ENCODE measurements around the gene GIGYF2. TPM values are rescaled to one million over a fixed set of nuclear protein-coding genes. Genes with fewer than 3 reads are reported as not detected.

The GIGYF2 gene
- total and polyA plus RNA-seq, 2 of the 13 experiments (the other 11 are each of a cell fraction or from before 2014, with no cell fraction given): 44.9 to 73.5 TPM

GRCh38 chr2:232781765-232782164 is 84.6 kb downstream of the GIGYF2 start:
- Histone ChIP-seq H3K9me3 (ENCODE audit: low read length) (no peaks in the 10 kb centered on the region), H3K79me2 (ENCODE audit: insufficient read depth, low read length) (no peaks in the 10 kb centered on the region), H3K4me2 (ENCODE audit: low read depth, low read length) (no peak overlapping the region), H3K27ac (ENCODE audit: extremely low read length, insufficient read depth, low read length) (peak overlapping the region; percentile 3), H2AFZ (ENCODE audit: low read length) (no peak overlapping the region), H3K4me3 (replicated peaks in 1 of 3; ENCODE audit: insufficient read depth in 1 of 3, low read depth in 2 of 3, low read length in 3 of 3) (no peak overlapping the region), H3K4me1 (ENCODE audit: insufficient read depth, low read length) (no peaks in the 10 kb centered on the region), H3K27me3 (ENCODE audit: control insufficient read depth in 1 of 2, insufficient read depth in 2 of 2, low read length in 2 of 2) (no peaks in the 10 kb centered on the region), H3K9ac (ENCODE audit: insufficient read depth, low read depth, low read length) (no peak overlapping the region), H3K36me3 (replicated peaks in 1 of 2; ENCODE audit: control insufficient read depth in 1 of 2, insufficient read depth in 2 of 2, low read length in 2 of 2) (peaks cover 7 to 21% of the 10 kb centered on the region in 2 experiments), H4K20me1 (ENCODE audit: insufficient read depth, low read length) (no peaks in the 10 kb centered on the region)
- peak; percentile 12 for DNase-seq (ENCODE audit: low spot score)
- peak; percentile 39 for FAIRE-seq
- peak; percentile 44; the same call in 2 of the 3 replicates for ATAC-seq
- ChIA-PET CTCF (ENCODE audit: low intra/inter-chr PET ratio, low total read pairs) (no interaction called here), POLR2A (no interaction called here)
- TF ChIP-seq MEIS2 (CRISPR knock-in tag; IDR thresholded peaks at IDR 0.05) (no peak), GRHL1 (CRISPR knock-in tag; conservative IDR thresholded peaks at IDR 0.05) (no peak), RXRA (CRISPR knock-in tag; IDR thresholded peaks at IDR 0.05) (no peak), ZNF136 (CRISPR knock-in tag; IDR thresholded peaks at IDR 0.05; ENCODE audit: low read depth) (no peak), ZMYM3 (CRISPR knock-in tag; IDR thresholded peaks at IDR 0.05) (no peak), ZSCAN12 (CRISPR knock-in tag; IDR thresholded peaks at IDR 0.05) (no peak), ETV5 (CRISPR knock-in tag; IDR thresholded peaks at IDR 0.05; ENCODE audit: borderline replicate concordance) (no peak), ZNF879 (CRISPR knock-in tag; IDR thresholded peaks at IDR 0.05) (no peak)
- intact Hi-C loops (cut with micrococcal nuclease; ENCODE audit: unreplicated experiment): no loop called here
- BruUV-seq (replicated peaks): no TSS peak
- in situ Hi-C loops (cut with HindIII; ENCODE audit: extremely low pct_ligation_motif_present, low pct_unique_long_range_greater_than_20kb): no loop called here

- Histone ChIP-seq H3K27ac (ENCODE audit: extremely low read length, insufficient read depth, low read length) (no peak overlapping the region), H3K4me3 (replicated peaks in 1 of 3; ENCODE audit: insufficient read depth in 1 of 3, low read depth in 2 of 3, low read length in 3 of 3) (no peak overlapping the region), H3K36me3 (replicated peaks in 1 of 2; ENCODE audit: control insufficient read depth in 1 of 2, insufficient read depth in 2 of 2, low read length in 2 of 2) (peaks cover 8 to 31% of the 10 kb centered on the region in 2 experiments), H4K20me1 (ENCODE audit: insufficient read depth, low read length) (no peaks in the 10 kb centered on the region), H3K79me2 (ENCODE audit: insufficient read depth, low read length) (no peaks in the 10 kb centered on the region), H3K4me2 (ENCODE audit: low read depth, low read length) (no peak overlapping the region), H3K9me3 (ENCODE audit: low read length) (no peaks in the 10 kb centered on the region), H2AFZ (ENCODE audit: low read length) (no peak overlapping the region), H3K27me3 (ENCODE audit: control insufficient read depth in 1 of 2, insufficient read depth in 2 of 2, low read length in 2 of 2) (no peaks in the 10 kb centered on the region), H3K4me1 (ENCODE audit: insufficient read depth, low read length) (no peaks in the 10 kb centered on the region), H3K9ac (ENCODE audit: insufficient read depth, low read depth, low read length) (no peak overlapping the region)
- POLR2A ChIA-PET: no interaction called here
- CTCF ChIA-PET (ENCODE audit: low intra/inter-chr PET ratio, low total read pairs): no interaction called here
- DNase-seq (ENCODE audit: low spot score) (no peak), ATAC-seq (no peak), FAIRE-seq (no peak)
- no TSS peak for BruUV-seq (replicated peaks)
- in situ Hi-C loops (cut with HindIII; ENCODE audit: extremely low pct_ligation_motif_present, low pct_unique_long_range_greater_than_20kb) (no loop called here), intact Hi-C loops (cut with micrococcal nuclease; ENCODE audit: unreplicated experiment) (no loop called here)
- no peak for TF ChIP-seq KDM6A (CRISPR knock-in tag; IDR thresholded peaks at IDR 0.05; ENCODE audit: low read depth)
- TF ChIP-seq ZNF562 (CRISPR knock-in tag; IDR thresholded peaks at IDR 0.05; ENCODE audit: borderline replicate concordance): no peak
- no peak for TF ChIP-seq ZNF264 (CRISPR knock-in tag; IDR thresholded peaks at IDR 0.05)
- TF ChIP-seq BORCS8-MEF2B (CRISPR knock-in tag; IDR thresholded peaks at IDR 0.05): no peak
- TF ChIP-seq ZSCAN31 (CRISPR knock-in tag; IDR thresholded peaks at IDR 0.05; ENCODE audit: low read depth): no peak
These were observed 86.1 kb downstream of the GIGYF2 start for GRCh38 chr2:232783278-232783677.
